TTC549 (cell line): ENCODE data around the gene PTPRN.

Source experiments
- FAIRE-seq: peaks from 2 replicates; lab custom pipeline; 2012; peaks lifted over from hg19 to GRCh38; lab: Jason Lieb, UNC

PTPRN gene

DNA sequence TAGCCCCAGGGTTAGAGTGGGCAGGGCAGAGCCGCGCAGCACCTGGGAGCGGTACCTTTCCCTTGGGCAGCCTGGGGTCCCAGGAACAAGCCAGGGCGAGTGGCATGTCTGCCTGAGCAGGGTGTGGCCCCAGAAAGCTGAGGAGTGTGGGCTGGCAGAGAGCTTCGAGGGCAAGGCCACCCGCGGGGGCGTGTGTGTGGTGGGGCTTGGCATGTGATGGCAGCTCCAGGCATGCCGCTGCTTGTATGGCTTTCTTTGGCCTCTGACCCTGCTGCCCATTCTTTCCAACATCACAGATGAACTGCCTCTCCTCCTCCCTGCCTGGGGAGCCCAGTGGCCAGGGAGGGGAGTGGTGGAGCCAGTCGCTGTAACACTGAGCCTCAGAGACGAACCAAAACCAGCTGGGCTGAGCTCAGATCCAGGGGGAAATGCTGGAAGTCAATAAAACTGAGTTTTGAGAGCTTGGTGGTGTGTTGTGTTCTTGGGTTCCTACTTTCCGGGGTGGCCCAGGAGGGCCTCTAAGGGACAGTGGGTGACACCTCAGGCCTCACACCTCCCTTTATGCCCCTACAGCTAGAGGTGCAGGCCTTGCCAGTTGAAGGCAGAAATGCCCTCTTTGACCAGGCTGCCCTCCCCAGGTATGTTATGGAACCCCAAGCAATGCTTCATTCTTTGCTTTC, 22.6 kb downstream of the PTPRN start:
- no peak for FAIRE-seq

- FAIRE-seq: no peak
Observed at GRCh38 chr2:219285894-219286425, 23.2 kb downstream of the PTPRN start.

- no peak for FAIRE-seq
Observed at GRCh38 chr2:219285373-219285735, 23.8 kb downstream of the PTPRN start.

DNA sequence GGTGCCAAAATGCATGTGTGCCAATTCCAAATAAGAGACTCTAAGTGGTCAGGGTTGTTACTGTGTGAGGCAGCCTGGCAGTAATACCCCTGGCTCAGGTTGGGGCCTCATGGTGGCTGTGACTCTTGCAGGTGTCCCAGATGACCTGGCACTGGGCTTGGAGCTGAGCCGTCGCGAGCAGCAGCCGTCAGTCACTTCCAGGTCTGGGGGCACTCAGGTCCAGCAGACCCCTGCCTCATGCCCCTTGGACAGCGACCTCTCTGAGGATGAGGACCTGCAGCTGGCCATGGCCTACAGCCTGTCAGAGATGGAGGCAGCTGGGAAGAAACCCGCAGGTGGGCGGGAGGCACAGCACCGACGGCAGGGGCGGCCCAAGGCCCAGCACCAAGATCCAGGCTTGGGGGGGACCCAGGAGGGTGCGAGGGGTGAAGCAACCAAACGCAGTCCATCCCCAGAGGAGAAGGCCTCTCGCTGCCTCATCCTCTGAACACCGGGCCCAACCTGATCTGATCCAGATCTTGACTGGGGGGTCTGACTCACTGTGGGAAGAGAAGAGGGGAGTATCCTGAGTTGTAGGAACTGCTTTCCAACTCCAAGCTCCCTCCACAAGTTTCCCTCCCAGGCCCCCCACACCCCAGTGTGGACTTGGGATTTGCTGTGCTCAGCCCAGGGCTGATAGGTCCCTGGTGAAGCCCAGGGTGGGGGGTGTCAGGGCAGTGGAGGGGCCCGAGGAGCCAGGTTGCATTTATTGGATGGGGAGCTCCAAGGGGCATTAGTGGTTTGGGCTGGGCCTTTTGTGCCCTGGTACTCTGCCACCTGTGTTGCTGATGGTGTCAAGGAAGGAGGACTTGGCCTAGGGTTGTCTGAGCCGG, 24.5 kb downstream of the PTPRN start:
- no peak for FAIRE-seq

DNA sequence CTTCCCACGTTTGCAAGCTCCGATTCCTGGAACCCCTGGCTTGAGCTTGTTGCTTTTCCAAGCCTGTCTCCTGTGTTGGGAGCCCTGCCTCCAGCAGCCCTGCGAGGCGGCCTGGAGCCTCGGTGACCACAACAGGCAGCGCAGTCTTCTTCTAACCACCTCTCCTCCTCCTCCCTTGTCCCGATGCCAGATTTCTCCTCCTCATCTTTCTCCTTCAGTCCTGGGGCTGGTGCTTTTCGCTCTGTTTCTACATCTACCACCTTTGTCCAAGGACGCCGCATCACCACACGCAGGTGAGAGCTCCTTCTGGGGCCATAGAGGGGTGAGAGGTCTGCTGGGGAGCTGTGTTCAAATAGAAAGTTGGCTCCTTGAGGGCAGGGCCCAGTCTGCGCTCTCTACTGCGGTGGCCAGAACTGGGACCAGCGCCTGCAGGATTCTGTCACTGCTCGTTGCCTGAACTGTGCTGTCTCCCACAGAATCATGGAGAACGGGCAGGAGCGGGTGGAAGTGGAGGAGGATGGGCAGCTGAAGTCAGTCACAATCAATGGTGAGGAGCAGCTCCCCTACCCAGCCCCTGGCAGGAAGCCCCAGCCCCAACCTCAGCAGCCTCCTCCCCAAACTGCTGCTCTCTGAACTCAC, 26.1 kb downstream of the PTPRN start:
- no peak for FAIRE-seq

- no peak for FAIRE-seq
Observed at GRCh38 chr2:219282375-219282774, 26.8 kb downstream of the PTPRN start.

- FAIRE-seq: no peak
Observed at GRCh38 chr2:219281588-219281987, 27.6 kb downstream of the PTPRN start.

DNA sequence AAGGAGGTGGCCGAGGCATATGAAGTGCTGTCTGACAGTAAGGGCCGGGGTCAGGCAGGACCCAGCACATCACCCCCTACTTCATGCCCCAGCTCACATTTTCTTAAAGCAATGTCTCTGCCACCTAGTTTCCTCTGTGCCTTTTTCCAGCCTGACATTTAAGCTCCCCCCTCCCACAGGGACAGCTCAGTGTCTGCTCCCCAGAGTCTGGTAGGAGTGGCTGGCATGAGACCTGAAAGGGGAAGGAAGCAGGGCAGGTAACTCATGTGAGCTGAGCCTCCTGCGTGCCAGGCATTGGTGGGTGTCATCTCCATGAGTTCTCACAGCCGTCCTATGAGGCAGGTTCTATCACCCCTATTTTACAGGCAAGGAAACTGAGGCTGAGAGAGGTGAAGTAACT, 28.6 kb downstream of the PTPRN start:
- no peak for FAIRE-seq

GRCh38 chr2:219279916-219280516, 29.2 kb downstream of the PTPRN start:
- no peak for FAIRE-seq

DNA sequence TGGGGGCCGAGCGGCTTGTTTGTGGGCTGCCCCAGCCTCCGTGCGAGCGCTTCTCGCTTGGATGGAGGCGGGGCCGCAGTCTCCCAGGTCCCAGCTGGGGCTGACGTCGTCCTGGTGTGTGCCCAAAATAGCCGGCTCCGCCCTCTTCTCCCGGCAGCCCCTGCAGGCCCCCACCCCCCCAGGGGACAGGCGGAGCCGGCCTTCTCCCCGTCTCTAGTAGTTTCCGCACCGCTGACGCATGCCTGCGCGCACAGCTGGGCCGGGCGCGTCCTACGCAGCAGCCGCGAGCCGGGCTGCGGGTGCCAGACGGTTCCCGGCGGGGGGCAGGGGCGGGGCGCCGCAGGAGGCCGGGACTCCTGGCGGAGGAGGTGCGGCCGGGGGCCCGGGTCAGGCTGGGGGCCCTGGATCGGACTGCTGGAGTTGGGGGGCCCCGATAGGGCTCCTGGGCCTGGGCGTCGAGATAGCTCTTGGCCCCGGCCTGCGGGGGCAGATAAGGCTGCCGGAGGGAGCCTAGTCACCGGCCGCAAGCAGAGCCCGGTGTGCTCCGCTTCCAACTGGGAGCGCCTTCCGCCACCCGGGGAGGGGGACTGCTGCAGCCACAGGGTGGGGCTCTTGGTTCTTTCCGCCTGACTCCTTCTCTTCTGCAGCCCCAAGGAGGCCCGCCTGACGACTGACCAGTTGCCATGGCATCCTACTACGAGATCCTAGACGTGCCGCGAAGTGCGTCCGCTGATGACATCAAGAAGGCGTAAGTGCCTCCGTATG, 29.9 kb downstream of the PTPRN start, which contains the start of gene DNAJB2:
Gene DNAJB2, plus strand, starts transcription at position 216 of the 765 bp plus-strand sequence. Its CDS starts 468 bp downstream, at position 684.
- FAIRE-seq: peak; percentile 62

DNA sequence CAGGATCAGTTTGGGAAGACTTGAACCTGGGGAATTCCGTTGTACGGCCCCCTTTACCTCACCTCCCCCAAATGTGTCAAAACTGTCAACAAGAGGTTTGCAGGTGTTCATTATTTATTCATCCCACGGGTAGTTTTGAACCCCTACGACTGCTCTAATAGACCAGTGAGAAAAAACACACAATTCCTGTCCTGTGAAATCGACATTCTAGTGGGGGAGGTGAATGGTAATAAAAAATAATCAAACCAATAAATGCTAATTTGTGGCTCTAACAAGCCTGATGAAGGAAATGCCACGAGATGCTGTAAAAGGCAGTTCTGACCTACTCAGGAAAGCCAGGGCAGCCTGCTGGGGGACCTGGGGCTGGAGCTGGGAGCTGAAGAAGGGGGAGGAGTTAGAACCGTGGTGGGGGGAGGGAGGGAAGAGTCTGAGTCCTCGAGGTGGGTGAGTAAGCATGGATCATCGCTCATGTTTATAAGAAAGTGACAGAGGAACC, 30.5 kb downstream of the PTPRN start:
- FAIRE-seq: no peak

DNA sequence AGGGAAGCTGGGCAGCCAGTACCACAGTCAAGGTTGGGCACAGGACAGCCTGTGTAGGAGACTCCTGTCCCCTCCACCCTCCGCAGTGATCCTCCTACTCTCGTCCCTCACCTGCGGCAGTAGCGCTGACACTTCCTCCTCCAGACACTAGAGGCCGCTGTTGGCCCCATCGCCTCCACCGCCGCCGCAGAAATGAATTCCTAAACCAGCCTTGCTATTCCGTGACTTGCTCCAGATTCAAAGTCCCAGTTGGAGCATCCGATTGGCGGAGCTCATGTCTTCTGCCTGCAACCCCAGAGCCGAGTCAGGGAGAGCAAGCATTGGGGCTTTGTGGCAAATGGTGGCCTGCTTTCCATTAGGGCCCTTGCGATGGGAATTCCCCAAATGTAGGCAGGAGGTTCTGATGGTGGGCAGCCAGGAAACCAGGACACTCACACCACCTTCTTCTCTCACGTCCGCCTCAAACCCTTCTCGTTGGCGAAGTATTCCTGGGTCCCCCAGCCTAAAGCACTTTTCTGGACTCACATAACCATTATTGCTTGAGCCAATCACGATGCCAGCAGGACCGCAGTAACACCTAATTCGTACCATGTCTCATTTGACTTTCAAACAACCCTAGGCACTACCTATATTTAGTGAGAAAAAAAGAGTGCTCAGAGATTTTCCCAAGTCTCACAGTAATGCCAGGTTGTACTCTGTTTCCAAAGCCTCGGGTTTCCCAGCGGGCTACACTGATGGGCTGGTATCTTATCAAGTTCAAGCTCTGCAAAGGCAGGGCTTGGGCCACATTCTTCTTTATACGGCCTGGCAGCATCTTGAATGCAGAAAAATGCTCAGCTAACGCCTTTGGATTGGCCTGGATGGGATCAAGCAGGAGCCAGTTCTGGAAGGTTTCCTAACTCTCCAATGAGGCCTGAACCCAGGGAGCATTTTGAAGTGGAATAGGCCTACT, 31.2 kb downstream of the PTPRN start:
- peak; percentile 56 for FAIRE-seq

DNA sequence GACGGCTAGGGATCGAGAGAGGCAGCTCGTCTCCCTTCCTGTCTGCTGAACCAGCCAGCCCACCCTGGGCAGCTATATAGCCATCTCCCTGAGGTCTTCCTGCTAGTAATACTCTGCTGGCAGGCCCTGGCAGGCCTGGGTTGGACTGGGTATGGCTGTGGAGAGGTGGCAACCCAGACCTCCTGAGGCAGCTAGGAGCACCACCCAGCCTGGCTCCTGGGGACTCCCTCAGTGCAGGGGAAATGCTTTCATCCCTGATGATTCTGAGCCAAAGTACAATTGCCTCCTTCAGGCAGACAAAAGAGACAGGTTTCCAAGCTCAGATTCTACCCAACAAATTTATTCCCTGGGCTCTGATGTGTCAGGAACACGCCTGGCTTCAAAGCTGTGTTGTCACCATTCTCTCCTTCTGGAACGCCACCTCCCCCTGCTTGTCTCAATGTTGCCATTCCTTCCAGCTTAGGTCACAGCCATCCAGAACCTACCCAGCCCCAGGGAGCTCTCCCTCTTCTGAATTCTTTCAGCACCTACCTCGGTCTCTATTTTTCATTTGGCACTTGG, 34.8 kb downstream of the PTPRN start:
- no peak for FAIRE-seq

DNA sequence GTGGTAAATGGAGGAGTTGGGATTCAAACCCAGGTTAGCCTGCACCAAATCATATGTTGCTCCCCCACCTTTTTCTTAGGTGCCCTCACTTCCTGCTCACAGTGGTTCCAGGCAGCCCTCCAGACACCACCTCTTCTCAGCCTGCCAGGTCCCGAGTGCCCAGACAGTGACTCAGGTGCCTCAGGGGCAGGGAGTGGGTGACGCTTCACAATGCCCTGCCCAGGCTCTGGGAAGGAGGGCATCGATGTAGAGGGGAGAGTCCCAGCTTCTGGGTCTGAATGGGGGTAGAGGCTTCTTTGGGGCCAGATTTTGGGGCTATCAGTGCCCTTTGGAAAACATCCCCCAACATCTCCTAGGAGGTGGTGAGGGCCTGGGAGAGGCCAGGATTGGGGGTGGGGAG, 35.3 kb downstream of the PTPRN start:
- no peak for FAIRE-seq

- FAIRE-seq: no peak
Observed at GRCh38 chr2:219272995-219273394, 36.2 kb downstream of the PTPRN start.

DNA sequence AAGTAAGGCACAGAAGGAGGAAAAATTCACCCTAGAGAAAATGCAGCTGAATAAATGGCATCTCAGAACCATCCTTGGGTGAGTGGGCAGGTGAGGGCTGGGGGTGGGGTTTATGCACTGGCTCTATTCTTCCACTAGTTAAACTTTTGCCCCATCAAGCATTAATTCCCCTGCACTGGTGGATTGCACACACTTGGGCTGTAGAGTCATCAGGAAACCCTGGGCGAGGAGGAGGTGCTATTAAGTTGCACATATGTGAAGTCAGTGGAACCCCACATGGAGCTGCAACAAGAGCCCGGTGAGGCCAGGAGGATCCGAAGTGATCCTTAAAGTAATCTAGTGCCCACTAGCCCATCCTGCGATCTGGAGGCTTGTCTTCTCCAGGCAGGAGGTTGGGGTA, 36.8 kb downstream of the PTPRN start:
- FAIRE-seq: no peak

DNA sequence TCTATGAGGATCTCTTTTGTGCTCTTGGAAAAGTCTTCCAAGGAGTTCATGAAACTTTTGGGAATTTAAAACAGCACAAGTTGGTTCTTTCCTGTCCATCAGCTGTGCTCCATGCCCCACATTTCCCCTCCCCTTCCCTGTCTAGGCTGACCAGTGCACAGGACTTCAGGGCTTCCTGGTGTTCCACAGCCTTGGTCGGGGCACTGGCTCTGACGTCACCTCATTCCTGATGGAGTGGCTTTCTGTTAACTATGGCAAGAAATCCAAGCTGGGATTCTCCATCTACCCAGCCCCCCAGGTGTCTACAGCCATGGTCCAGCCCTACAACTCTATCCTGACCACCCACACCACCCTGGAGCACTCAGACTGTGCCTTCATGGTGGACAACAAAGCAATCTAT, 38.2 kb downstream of the PTPRN start:
- FAIRE-seq: no peak

GRCh38 chr2:219270055-219270372, 39.2 kb downstream of the PTPRN start:
- no peak for FAIRE-seq

DNA sequence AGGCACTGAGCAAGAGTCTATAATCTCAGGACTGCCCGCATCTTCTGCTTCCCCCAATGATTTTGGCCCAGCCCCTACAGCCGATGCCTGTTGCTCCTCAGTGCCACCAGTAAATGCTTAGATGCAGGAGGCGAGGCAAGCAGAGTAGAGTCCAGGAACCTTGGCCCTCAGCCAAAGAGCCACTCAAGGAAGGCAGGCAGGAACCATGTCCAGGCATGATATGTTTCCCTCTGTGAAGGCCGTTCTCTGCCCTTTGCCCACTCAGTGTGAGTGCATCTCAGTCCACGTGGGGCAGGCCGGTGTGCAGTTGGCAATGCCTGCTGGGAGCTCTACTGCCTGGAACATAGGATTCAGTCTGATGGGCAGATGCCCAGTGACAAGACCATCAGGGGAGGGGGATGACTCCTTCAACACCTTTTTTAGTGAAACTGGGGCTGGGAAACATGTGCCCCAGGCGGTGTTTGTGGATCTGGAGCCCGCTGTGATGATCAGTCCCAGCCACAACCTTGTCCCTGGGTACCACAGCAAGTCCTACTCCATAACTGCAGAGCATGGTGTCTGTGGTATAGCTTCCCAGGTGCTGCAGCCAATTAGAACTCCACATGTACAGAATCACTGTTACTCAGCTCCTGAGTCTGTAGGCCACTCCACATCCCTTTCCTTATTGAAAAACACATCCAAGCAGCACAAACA, 39.7 kb downstream of the PTPRN start:
- no peak for FAIRE-seq

- FAIRE-seq: no peak
Observed at GRCh38 chr2:219268294-219268693, 40.9 kb downstream of the PTPRN start.
